Measurements from ENCODE around the gene ZNF462.

DNA sequence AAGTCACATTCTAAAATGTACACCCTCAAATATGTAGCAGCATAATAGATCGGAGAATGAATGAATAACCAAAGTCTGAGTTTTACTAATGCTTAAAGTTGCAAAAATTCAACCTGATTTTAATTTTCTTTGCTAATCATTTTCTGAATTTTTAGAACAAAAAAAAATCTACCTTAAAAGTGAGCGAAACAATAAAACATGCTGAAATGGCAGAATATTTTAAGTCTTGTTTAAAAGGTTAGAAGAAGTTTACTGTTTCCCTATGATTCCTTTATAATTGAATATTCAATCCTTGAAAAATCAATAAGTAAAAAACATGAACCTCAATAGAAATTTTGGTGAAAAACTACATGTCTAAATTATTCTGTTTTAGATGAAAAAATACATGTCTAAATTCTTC is 27.1 kb upstream of the ZNF462 start:
- TF ChIP-seq CTCF (conservative IDR thresholded peaks at IDR 0.05; ENCODE audit: low read length) = no peak
- no peak for TF ChIP-seq EZH2phosphoT487 (IDR thresholded peaks at IDR 0.05; ENCODE audit: borderline replicate concordance)

Measured in Loucy (cell line).